SK-N-SH (cell line): Measurements from ENCODE around the gene CDC34. TPM values are rescaled to one million over a fixed set of nuclear protein-coding genes. Genes with fewer than 3 reads are reported as not detected.
A peak's percentile ranks its signal among the peaks of the same experiment; 100 is the strongest.

Experiments used
- CTCF ChIA-PET: fragments of 300-600, 350-600 bp; formaldehyde crosslinking; extraction: SDS; loops from one replicate; lab custom pipeline; 2021; lab: Yijun Ruan, JAX
- POLR2A ChIA-PET: fragments of 350-600 bp; sonication (Branson Sonifier 250); formaldehyde crosslinking; extraction: SDS; loops from one replicate; lab custom pipeline; 2020; ENCODE audit warnings: antibody characterized with exemption, inconsistent platforms; lab: Yijun Ruan, JAX
- DNase-seq: peaks from one replicate; pipeline ENCODE4 v3.0.0; 2012
- H2AFZ ChIP-seq: fragments of 200-600 bp; sonication (generic); 2 replicates; pipeline ENCODE4 v1.8.1; 2016; ENCODE audit warnings: antibody characterized with exemption, mild to moderate bottlenecking, low read depth
- H3F3A ChIP-seq: fragments of 200-600 bp; sonication (generic); replicated peaks from 2 replicates; pipeline ENCODE3; 2016; ENCODE audit warnings: antibody characterized with exemption, mild to moderate bottlenecking; ENCODE audit not compliant: insufficient read depth
- H3K27ac ChIP-seq, 2 experiments: fragments of 200-500 bp in 1 of 2; fragments of 200-600 bp in 1 of 2; sonication (Bioruptor generic) in 1 of 2; sonication (generic), shearing (Covaris generic) in 1 of 2; 2 replicates each; pipeline versions ENCODE4 v1.5.1 to v1.6.1; 2014 to 2016; ENCODE audit warnings: low read depth in 2 of 2, inconsistent platforms in 1 of 2, low read length in 1 of 2, mild to moderate bottlenecking in 1 of 2, mixed read lengths in 1 of 2
- H3K27me3 ChIP-seq: fragments of 200-600 bp; sonication (generic), shearing (Covaris generic); 2 replicates; pipeline ENCODE4 v1.6.1; 2016; ENCODE audit warnings: mixed run types; ENCODE audit not compliant: insufficient read depth
- H3K36me3 ChIP-seq, 2 experiments: fragments of 200-500 bp in 1 of 2; fragments of 200-600 bp in 1 of 2; sonication (Bioruptor generic) in 1 of 2; sonication (generic) in 1 of 2; replicated peaks in 1 of 2; 2 replicates each; pipeline versions ENCODE3 to v1.5.1; 2014 to 2016; ENCODE audit warnings: low read length in 1 of 2, mild to moderate bottlenecking in 1 of 2; ENCODE audit not compliant: insufficient read depth in 2 of 2, control insufficient read depth in 1 of 2
- H3K4me1 ChIP-seq, 2 experiments: fragments of 200-500 bp in 1 of 2; fragments of 200-600 bp in 1 of 2; sonication (Bioruptor generic) in 1 of 2; sonication (generic), shearing (Covaris generic) in 1 of 2; 2 replicates each; pipeline versions ENCODE4 v1.5.1 to v1.6.1; 2014 to 2016; ENCODE audit warnings: low read depth in 1 of 2, low read length in 1 of 2, mixed run types in 1 of 2; ENCODE audit not compliant: insufficient read depth in 2 of 2, control insufficient read depth in 1 of 2
- H3K4me2 ChIP-seq: fragments of 200-600 bp; sonication (generic), shearing (Covaris generic); 2 replicates; pipeline ENCODE4 v1.6.1; 2017; ENCODE audit warnings: mixed run types
- H3K4me3 ChIP-seq, 2 experiments: fragments of 200-500 bp in 1 of 2; fragments of 200-600 bp in 1 of 2; sonication (Bioruptor generic) in 1 of 2; sonication (generic), shearing (Covaris generic) in 1 of 2; 2 replicates each; pipeline versions ENCODE4 v1.5.1 to v1.8.1; 2014 to 2016; ENCODE audit warnings: low read depth in 2 of 2, inconsistent platforms in 1 of 2, low read length in 1 of 2, mild to moderate bottlenecking in 1 of 2, mixed read lengths in 1 of 2, moderate library complexity in 1 of 2
- H3K79me2 ChIP-seq: fragments of 200-600 bp; sonication (generic); 2 replicates; pipeline ENCODE4 v1.8.1; 2017; ENCODE audit warnings: mild to moderate bottlenecking; ENCODE audit not compliant: insufficient read depth
- H3K9ac ChIP-seq: fragments of 200-600 bp; sonication (generic); 2 replicates; pipeline ENCODE4 v1.6.1; 2017; ENCODE audit warnings: mixed run types
- H3K9me2 ChIP-seq: fragments of 200-600 bp; sonication (generic); 2 replicates; pipeline ENCODE4 v1.6.1; 2017; ENCODE audit warnings: mixed run types
- H3K9me3 ChIP-seq: fragments of 200-600 bp; sonication (generic); 2 replicates; pipeline ENCODE4 v1.6.1; 2017; ENCODE audit warnings: mixed run types, mild to moderate bottlenecking, moderate library complexity
- H4K20me1 ChIP-seq: fragments of 200-600 bp; sonication (generic); 2 replicates; pipeline ENCODE4 v1.6.1; 2017; ENCODE audit warnings: mild to moderate bottlenecking, mixed run types; ENCODE audit not compliant: insufficient read depth
- CTCF ChIP-seq: fragments of 200-600 bp; sonication (generic); IDR thresholded peaks from 2 replicates; pipeline ENCODE4 v1.6.1; 2017; ENCODE audit warnings: antibody characterized with exemption, mild to moderate bottlenecking, moderate library complexity
- FOXJ3 ChIP-seq: sonication (generic); formaldehyde crosslinking; IDR thresholded peaks from 2 replicates; pipeline ENCODE4 v1.5.1; 2020; ENCODE audit warnings: mild to moderate bottlenecking, missing genetic modification reagents
- GABPA ChIP-seq: IDR thresholded peaks from 2 replicates; pipeline ENCODE4 v1.4.0; 2012; ENCODE audit warnings: low read depth, mild to moderate bottlenecking
- JUND ChIP-seq: IDR thresholded peaks from 2 replicates; pipeline ENCODE4 v1.4.0; 2012
- MXI1 ChIP-seq: IDR thresholded peaks from 2 replicates; pipeline ENCODE4 v1.6.1; 2012; ENCODE audit warnings: mild to moderate bottlenecking, low read depth, low read length, improper control_type of control experiment
- RAD21 ChIP-seq: IDR thresholded peaks from 2 replicates; pipeline ENCODE4 v1.6.1; 2012; ENCODE audit warnings: mild to moderate bottlenecking, low read length
- REST ChIP-seq: IDR thresholded peaks from 2 replicates; pipeline ENCODE4 v1.6.1; 2012; ENCODE audit warnings: mild to moderate bottlenecking, low read depth, low read length, moderate library complexity
- SIN3A ChIP-seq: IDR thresholded peaks from 2 replicates; pipeline ENCODE4 v1.6.1; 2012; ENCODE audit warnings: low read depth, mild to moderate bottlenecking, low read length, moderate library complexity, borderline replicate concordance
- TCF12 ChIP-seq: IDR thresholded peaks from 2 replicates; pipeline ENCODE4 v1.4.0; 2012
- USF1 ChIP-seq: IDR thresholded peaks from 2 replicates; pipeline ENCODE4 v1.4.0; 2012; ENCODE audit warnings: low read depth, borderline replicate concordance
- YY1 ChIP-seq: IDR thresholded peaks from 2 replicates; pipeline ENCODE4 v1.4.0; 2012; ENCODE audit warnings: low read depth, mild to moderate bottlenecking
- WGBS: methylation state at CpG from one replicate; pipeline ENCODE4 v1.1.6; 2017; ENCODE audit warnings: low lambda C conversion rate; 5-methylcytosine and 5-hydroxymethylcytosine counted together
- polyA plus RNA-seq, 3 experiments: library from polyadenylated mRNA; depleted of rRNA; stranded (reverse); fragments of >200 nt; gene quantifications; 2 replicates each; pipeline ENCODE4 v1.2.3, GENCODE V29; 2012
- TF ChIP-seq, protein P1 (sequence below): fragments of 150-350 bp; IDR thresholded peaks from 2 replicates; pipeline ENCODE4 v1.6.1; 2016; ENCODE audit warnings: mild to moderate bottlenecking, low read depth, low read length
- TF ChIP-seq, protein P2 (sequence below): fragments of 150-350 bp; IDR thresholded peaks from 2 replicates; pipeline ENCODE4 v1.6.1; 2017; ENCODE audit warnings: antibody characterized with exemption, low read length, low read depth, borderline replicate concordance
- TF ChIP-seq, protein P3 (sequence below): IDR thresholded peaks from 2 replicates; pipeline ENCODE4 v1.4.0; 2012; ENCODE audit warnings: low read depth

Gene CDC34
- polyA plus RNA-seq, 1 of the 3 experiments (the other 2 are of a cell fraction), result 96.7 TPM

DNA sequence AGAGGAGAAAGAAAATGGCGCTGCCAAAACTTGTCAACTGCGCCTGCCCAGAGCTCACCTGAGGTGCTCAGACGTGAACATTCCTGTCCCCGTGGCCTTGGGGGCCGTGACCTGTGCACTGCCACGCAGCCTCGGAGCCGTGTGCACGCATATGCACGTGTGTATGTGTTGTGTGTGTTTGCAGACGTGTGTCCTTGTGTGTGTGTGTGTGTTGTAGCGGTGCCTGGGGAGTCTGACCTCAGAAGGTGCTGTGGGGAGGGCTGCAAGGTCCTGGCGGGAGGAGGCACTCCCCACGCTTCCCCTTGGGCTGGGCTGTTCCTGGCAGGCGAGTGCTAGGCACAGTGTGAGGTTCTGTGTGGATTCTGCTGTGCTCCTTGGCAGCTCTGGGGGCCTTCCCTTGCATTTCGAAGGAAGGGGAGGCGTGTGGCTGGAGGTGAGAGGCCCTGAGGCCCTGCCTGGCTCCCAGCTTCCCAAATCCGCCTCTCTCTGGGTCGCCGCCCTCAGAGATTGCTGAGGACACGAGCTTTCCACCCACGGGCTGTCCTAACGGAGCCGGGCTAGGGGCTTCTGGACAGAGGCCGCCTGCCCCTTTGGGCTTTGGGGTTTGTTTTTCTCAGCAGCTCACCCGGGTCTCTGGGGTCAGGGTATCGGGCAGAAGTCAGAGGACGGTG is 45.3 kb downstream of the CDC34 start:
- H3K4me1 ChIP-seq, result peaks cover 22 to 24% of the 10 kb centered on the region in 2 experiments; a peak in 3 of 4 replicates
- no peaks in the 10 kb centered on the region for H3K27me3 ChIP-seq
- no peak overlapping the region for H3K9ac ChIP-seq
- peak overlapping the region in 1 of 2 experiments; percentile 60; a peak in 2 of 4 replicates for H3K27ac ChIP-seq
- peaks cover 80% of the 10 kb centered on the region for H3K79me2 ChIP-seq
- H4K20me1 ChIP-seq, result peaks cover 81% of the 10 kb centered on the region
- no peaks in the 10 kb centered on the region for H3K9me2 ChIP-seq
- no peak overlapping the region for H3K4me3 ChIP-seq
- peaks cover 0 to 26% of the 10 kb centered on the region in 2 experiments for H3K36me3 ChIP-seq
- no peaks in the 10 kb centered on the region for H3K9me3 ChIP-seq
- CTCF ChIA-PET, result interaction anchor here (1.0 to 5.7 kb wide), 7 partner anchors 7 to 66 kb away, joined by 3 to 32 read pairs (median 5); no protein-coding TSS in a partner anchor
- TF ChIP-seq TCF12 (no peak), JUND (no peak), MXI1 (no peak), GABPA (no peak), REST (no peak), USF1 (no peak), CTCF (no peak), YY1 (no peak), FOXJ3 (no peak), RAD21 (no peak), SIN3A (no peak)
- TF ChIP-seq, protein P1, sequence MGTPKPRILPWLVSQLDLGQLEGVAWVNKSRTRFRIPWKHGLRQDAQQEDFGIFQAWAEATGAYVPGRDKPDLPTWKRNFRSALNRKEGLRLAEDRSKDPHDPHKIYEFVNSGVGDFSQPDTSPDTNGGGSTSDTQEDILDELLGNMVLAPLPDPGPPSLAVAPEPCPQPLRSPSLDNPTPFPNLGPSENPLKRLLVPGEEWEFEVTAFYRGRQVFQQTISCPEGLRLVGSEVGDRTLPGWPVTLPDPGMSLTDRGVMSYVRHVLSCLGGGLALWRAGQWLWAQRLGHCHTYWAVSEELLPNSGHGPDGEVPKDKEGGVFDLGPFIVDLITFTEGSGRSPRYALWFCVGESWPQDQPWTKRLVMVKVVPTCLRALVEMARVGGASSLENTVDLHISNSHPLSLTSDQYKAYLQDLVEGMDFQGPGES, result no peak
- TF ChIP-seq, protein P2, sequence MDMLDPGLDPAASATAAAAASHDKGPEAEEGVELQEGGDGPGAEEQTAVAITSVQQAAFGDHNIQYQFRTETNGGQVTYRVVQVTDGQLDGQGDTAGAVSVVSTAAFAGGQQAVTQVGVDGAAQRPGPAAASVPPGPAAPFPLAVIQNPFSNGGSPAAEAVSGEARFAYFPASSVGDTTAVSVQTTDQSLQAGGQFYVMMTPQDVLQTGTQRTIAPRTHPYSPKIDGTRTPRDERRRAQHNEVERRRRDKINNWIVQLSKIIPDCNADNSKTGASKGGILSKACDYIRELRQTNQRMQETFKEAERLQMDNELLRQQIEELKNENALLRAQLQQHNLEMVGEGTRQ, result no peak
- TF ChIP-seq, protein P3, sequence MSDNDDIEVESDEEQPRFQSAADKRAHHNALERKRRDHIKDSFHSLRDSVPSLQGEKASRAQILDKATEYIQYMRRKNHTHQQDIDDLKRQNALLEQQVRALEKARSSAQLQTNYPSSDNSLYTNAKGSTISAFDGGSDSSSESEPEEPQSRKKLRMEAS, result no peak
- TF ChIP-seq, all 33 proteins: peak for 0
- peak overlapping the region; percentile 100; the same call in 1 of the 2 replicates for H3K4me2 ChIP-seq
- 95% methylated on average over 15 of the region's 28 CpGs for WGBS
- H3F3A ChIP-seq, result peaks cover 14% of the 10 kb centered on the region
- POLR2A ChIA-PET, result interaction anchor here (0.5 to 1.8 kb wide), 2 partner anchors 10 to 375 kb away, joined by 3 to 6 read pairs; no protein-coding TSS in a partner anchor
- DNase-seq, result no peak
- H2AFZ ChIP-seq, result no peak overlapping the region
